ENCODE data around the gene ZNF132. TPM values are rescaled to one million over a fixed set of nuclear protein-coding genes. Genes with fewer than 3 reads are reported as not detected.

The ZNF132 gene
- total RNA-seq, 4 donors from 2014 or later = 1.7 to 2.9 (median 2.3) TPM

- Histone ChIP-seq H3K4me1 (peaks cover 39% of the 10 kb centered on the region), H3K9me3 (no peaks in the 10 kb centered on the region), H3K27ac (no peak overlapping the region), H3K27me3 (peaks cover 18% of the 10 kb centered on the region), H3K36me3 (peaks cover under 1% of the 10 kb centered on the region), H3K4me3 (no peak overlapping the region)
- TF ChIP-seq CTCF (IDR thresholded peaks at IDR 0.05) = no peak
- TF ChIP-seq POLR2AphosphoS5 (IDR thresholded peaks at IDR 0.05) = no peak
- TF ChIP-seq POLR2A (IDR thresholded peaks at IDR 0.05) = no peak
- TF ChIP-seq EP300 (IDR thresholded peaks at IDR 0.05) = no peak
- WGBS = 73% methylated on average over 2 of the region's 3 CpGs
- DNase-seq (ENCODE audit: low spot score in 2 of 2) = peak in 1 of 2 donors; percentile 65
Observed at GRCh38 chr19:58399903-58400302, 40.0 kb downstream of the ZNF132 start.

DNA sequence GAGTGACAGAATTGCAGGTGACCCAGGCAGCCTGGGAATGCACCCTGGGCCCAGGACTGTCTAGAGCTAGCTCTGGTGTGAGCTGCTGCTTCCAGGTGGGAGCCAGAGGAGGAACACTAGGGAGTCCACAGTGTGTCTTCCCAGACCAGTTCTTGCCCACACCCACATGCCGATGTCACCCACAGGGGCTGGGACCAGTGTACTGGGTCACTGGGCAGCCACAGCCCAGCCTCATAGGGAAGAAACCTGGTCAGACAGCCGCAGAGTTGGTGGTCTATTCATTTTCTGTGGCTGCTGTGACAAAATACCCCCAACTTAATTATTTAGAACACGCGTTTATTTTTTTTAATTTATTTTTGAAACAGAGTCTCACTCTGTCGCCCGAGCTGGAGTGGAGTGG is 41.4 kb downstream of the ZNF132 start:
- Histone ChIP-seq H3K27ac (no peak overlapping the region), H3K36me3 (peaks cover 14% of the 10 kb centered on the region), H3K4me1 (peaks cover 49% of the 10 kb centered on the region), H3K9me3 (no peaks in the 10 kb centered on the region), H3K27me3 (peaks cover 18% of the 10 kb centered on the region), H3K4me3 (no peak overlapping the region)
- no peak for DNase-seq (ENCODE audit: low spot score in 2 of 2)
- TF ChIP-seq EP300 (IDR thresholded peaks at IDR 0.05) (no peak), POLR2AphosphoS5 (IDR thresholded peaks at IDR 0.05) (no peak), POLR2A (IDR thresholded peaks at IDR 0.05) (no peak), CTCF (IDR thresholded peaks at IDR 0.05) (no peak)
- 93% methylated on average over 6 of the region's 6 CpGs for WGBS

DNA sequence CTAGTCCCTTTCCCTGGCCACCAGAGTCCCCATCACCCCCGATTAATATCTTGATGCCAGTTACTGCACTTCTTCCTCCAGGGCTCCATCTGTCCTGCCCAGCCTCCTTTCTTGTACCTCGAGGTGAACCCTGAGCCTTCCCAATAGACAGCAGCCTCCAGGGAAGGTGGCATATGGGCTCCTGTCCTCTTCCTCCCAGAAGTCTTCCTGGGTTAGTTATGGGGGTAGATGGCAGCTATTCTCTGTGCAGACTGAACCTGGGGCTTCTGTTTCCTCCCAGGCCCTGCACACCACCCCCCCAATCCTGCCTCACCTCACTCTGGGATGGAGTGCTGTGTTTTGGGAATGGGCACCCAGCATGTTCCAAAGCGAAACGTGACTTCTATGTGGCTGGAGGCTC is 41.9 kb downstream of the ZNF132 start:
- no peaks in the 10 kb centered on the region for H3K9me3 ChIP-seq
- H3K4me1 ChIP-seq = peaks cover 49% of the 10 kb centered on the region
- H3K4me3 ChIP-seq = no peak overlapping the region
- peaks cover 18% of the 10 kb centered on the region for H3K27me3 ChIP-seq
- peak in 1 of 2 donors; percentile 59 for DNase-seq (ENCODE audit: low spot score in 2 of 2)
- 90% methylated on average over 4 of the region's 4 CpGs for whole genome bisulfite sequencing
- no peak overlapping the region for H3K27ac ChIP-seq
- H3K36me3 ChIP-seq = peaks cover 18% of the 10 kb centered on the region
- TF ChIP-seq POLR2A (IDR thresholded peaks at IDR 0.05) (no peak), CTCF (IDR thresholded peaks at IDR 0.05) (no peak), EP300 (IDR thresholded peaks at IDR 0.05) (no peak), POLR2AphosphoS5 (IDR thresholded peaks at IDR 0.05) (no peak)

GRCh38 chr19:58397533-58398037 is 42.4 kb downstream of the ZNF132 start:
- no peak overlapping the region for H3K4me3 ChIP-seq
- peaks cover 49% of the 10 kb centered on the region for H3K4me1 ChIP-seq
- H3K36me3 ChIP-seq = peaks cover 23% of the 10 kb centered on the region

More at GRCh38 chr19:58397533-58398037, 42.4 kb downstream of the ZNF132 start:
- Histone ChIP-seq H3K27ac (no peak overlapping the region), H3K27me3 (peaks cover 18% of the 10 kb centered on the region), H3K9me3 (no peaks in the 10 kb centered on the region)
- DNase-seq (ENCODE audit: low spot score in 2 of 2) = peak in 1 of 2 donors; percentile 63
- 83% methylated on average over 2 of the region's 7 CpGs for WGBS
- no peak for TF ChIP-seq POLR2AphosphoS5 (IDR thresholded peaks at IDR 0.05)
- TF ChIP-seq EP300 (IDR thresholded peaks at IDR 0.05) = no peak
- no peak for TF ChIP-seq POLR2A (IDR thresholded peaks at IDR 0.05)
- TF ChIP-seq CTCF (IDR thresholded peaks at IDR 0.05) = no peak
